ENCODE data around the gene C4BPB.

Gene C4BPB

GRCh38 chr1:207091200-207091908 lies 2.7 kb downstream of the C4BPB start:
- Histone ChIP-seq H3K36me3 (ENCODE audit: control insufficient read depth, low read depth, low read length) (no peaks in the 10 kb centered on the region), H3K27me3 (ENCODE audit: control insufficient read depth, insufficient read depth, low read length) (no peaks in the 10 kb centered on the region), H3K9me3 (ENCODE audit: control insufficient read depth, low read depth, low read length) (no peaks in the 10 kb centered on the region), H3K9ac (ENCODE audit: low read length) (no peak overlapping the region), H3K4me1 (ENCODE audit: control insufficient read depth, low read depth, low read length) (no peaks in the 10 kb centered on the region), H3K4me3 (ENCODE audit: low read length) (no peak overlapping the region), H3K27ac (ENCODE audit: low read length) (no peak overlapping the region)

GRCh38 chr1:207093944-207094343 lies 5.3 kb downstream of the C4BPB start:
- Histone ChIP-seq H3K36me3 (ENCODE audit: control insufficient read depth, low read depth, low read length) (no peaks in the 10 kb centered on the region), H3K4me1 (ENCODE audit: control insufficient read depth, low read depth, low read length) (no peaks in the 10 kb centered on the region), H3K27ac (ENCODE audit: low read length) (no peak overlapping the region), H3K4me3 (ENCODE audit: low read length) (no peak overlapping the region), H3K27me3 (ENCODE audit: control insufficient read depth, insufficient read depth, low read length) (no peaks in the 10 kb centered on the region), H3K9me3 (ENCODE audit: control insufficient read depth, low read depth, low read length) (no peaks in the 10 kb centered on the region), H3K9ac (ENCODE audit: low read length) (no peak overlapping the region)

GRCh38 chr1:207097871-207098324 lies 9.2 kb downstream of the C4BPB start:
- H3K27me3 ChIP-seq (ENCODE audit: control insufficient read depth, insufficient read depth, low read length), result no peaks in the 10 kb centered on the region
- no peaks in the 10 kb centered on the region for H3K4me1 ChIP-seq (ENCODE audit: control insufficient read depth, low read depth, low read length)
- no peak overlapping the region for H3K4me3 ChIP-seq (ENCODE audit: low read length)
- H3K9me3 ChIP-seq (ENCODE audit: control insufficient read depth, low read depth, low read length), result no peaks in the 10 kb centered on the region
- H3K36me3 ChIP-seq (ENCODE audit: control insufficient read depth, low read depth, low read length), result no peaks in the 10 kb centered on the region
- H3K27ac ChIP-seq (ENCODE audit: low read length), result no peak overlapping the region
- H3K9ac ChIP-seq (ENCODE audit: low read length), result no peak overlapping the region

- Histone ChIP-seq H3K9ac (ENCODE audit: low read length) (no peak overlapping the region), H3K27me3 (ENCODE audit: control insufficient read depth, insufficient read depth, low read length) (no peaks in the 10 kb centered on the region), H3K4me3 (ENCODE audit: low read length) (no peak overlapping the region), H3K27ac (ENCODE audit: low read length) (no peak overlapping the region), H3K36me3 (ENCODE audit: control insufficient read depth, low read depth, low read length) (no peaks in the 10 kb centered on the region), H3K9me3 (ENCODE audit: control insufficient read depth, low read depth, low read length) (no peaks in the 10 kb centered on the region), H3K4me1 (ENCODE audit: control insufficient read depth, low read depth, low read length) (peaks cover 2% of the 10 kb centered on the region)
Measured at GRCh38 chr1:207101720-207102119, 13.1 kb downstream of the C4BPB start.

- Histone ChIP-seq H3K27ac (ENCODE audit: low read length) (no peak overlapping the region), H3K4me1 (ENCODE audit: control insufficient read depth, low read depth, low read length) (peaks cover 3% of the 10 kb centered on the region), H3K27me3 (ENCODE audit: control insufficient read depth, insufficient read depth, low read length) (no peaks in the 10 kb centered on the region), H3K9ac (ENCODE audit: low read length) (no peak overlapping the region), H3K4me3 (ENCODE audit: low read length) (no peak overlapping the region), H3K36me3 (ENCODE audit: control insufficient read depth, low read depth, low read length) (no peaks in the 10 kb centered on the region), H3K9me3 (ENCODE audit: control insufficient read depth, low read depth, low read length) (no peaks in the 10 kb centered on the region)
Measured at GRCh38 chr1:207102146-207102545, 13.5 kb downstream of the C4BPB start.

- peaks cover 3% of the 10 kb centered on the region for H3K4me1 ChIP-seq (ENCODE audit: control insufficient read depth, low read depth, low read length)
- H3K27ac ChIP-seq (ENCODE audit: low read length), result no peak overlapping the region
- H3K4me3 ChIP-seq (ENCODE audit: low read length), result no peak overlapping the region
- no peak overlapping the region for H3K9ac ChIP-seq (ENCODE audit: low read length)
- no peaks in the 10 kb centered on the region for H3K36me3 ChIP-seq (ENCODE audit: control insufficient read depth, low read depth, low read length)
- H3K27me3 ChIP-seq (ENCODE audit: control insufficient read depth, insufficient read depth, low read length), result no peaks in the 10 kb centered on the region
- H3K9me3 ChIP-seq (ENCODE audit: control insufficient read depth, low read depth, low read length), result no peaks in the 10 kb centered on the region
Measured at GRCh38 chr1:207102659-207103058, 14.0 kb downstream of the C4BPB start.

GRCh38 chr1:207103892-207104373 lies 15.3 kb downstream of the C4BPB start, which contains the start of gene C4BPA:
Gene C4BPA, plus strand, starts transcription at chr1:207104233. Its CDS starts 8,793 bp downstream, at chr1:207113026.
- H3K9ac ChIP-seq (ENCODE audit: low read length), result no peak within 1 kb of the TSS
- H3K36me3 ChIP-seq (ENCODE audit: control insufficient read depth, low read depth, low read length), result no peaks in the 10 kb centered on the region
- no peak within 1 kb of the TSS for H3K27ac ChIP-seq (ENCODE audit: low read length)
- H3K27me3 ChIP-seq (ENCODE audit: control insufficient read depth, insufficient read depth, low read length), result no peaks in the 10 kb centered on the region
- H3K4me1 ChIP-seq (ENCODE audit: control insufficient read depth, low read depth, low read length), result peaks cover 3% of the 10 kb centered on the region
- no peaks in the 10 kb centered on the region for H3K9me3 ChIP-seq (ENCODE audit: control insufficient read depth, low read depth, low read length)
- no peak within 1 kb of the TSS for H3K4me3 ChIP-seq (ENCODE audit: low read length)

- no peak overlapping the region for H3K27ac ChIP-seq (ENCODE audit: low read length)
- no peak overlapping the region for H3K4me3 ChIP-seq (ENCODE audit: low read length)
- no peaks in the 10 kb centered on the region for H3K27me3 ChIP-seq (ENCODE audit: control insufficient read depth, insufficient read depth, low read length)
- no peaks in the 10 kb centered on the region for H3K36me3 ChIP-seq (ENCODE audit: control insufficient read depth, low read depth, low read length)
- H3K9me3 ChIP-seq (ENCODE audit: control insufficient read depth, low read depth, low read length), result no peaks in the 10 kb centered on the region
- peaks cover 3% of the 10 kb centered on the region for H3K4me1 ChIP-seq (ENCODE audit: control insufficient read depth, low read depth, low read length)
- H3K9ac ChIP-seq (ENCODE audit: low read length), result no peak overlapping the region
Measured at GRCh38 chr1:207109004-207109403, 20.3 kb downstream of the C4BPB start.

GRCh38 chr1:207112616-207113296 lies 24.1 kb downstream of the C4BPB start:
- Histone ChIP-seq H3K4me3 (ENCODE audit: low read length) (no peak overlapping the region), H3K27me3 (ENCODE audit: control insufficient read depth, insufficient read depth, low read length) (no peaks in the 10 kb centered on the region), H3K36me3 (ENCODE audit: control insufficient read depth, low read depth, low read length) (no peaks in the 10 kb centered on the region), H3K9ac (ENCODE audit: low read length) (no peak overlapping the region), H3K9me3 (ENCODE audit: control insufficient read depth, low read depth, low read length) (no peaks in the 10 kb centered on the region), H3K4me1 (ENCODE audit: control insufficient read depth, low read depth, low read length) (no peaks in the 10 kb centered on the region), H3K27ac (ENCODE audit: low read length) (no peak overlapping the region)

GRCh38 chr1:207115269-207115668 lies 26.6 kb downstream of the C4BPB start:
- Histone ChIP-seq H3K27me3 (ENCODE audit: control insufficient read depth, insufficient read depth, low read length) (no peaks in the 10 kb centered on the region), H3K27ac (ENCODE audit: low read length) (no peak overlapping the region), H3K4me3 (ENCODE audit: low read length) (no peak overlapping the region), H3K9ac (ENCODE audit: low read length) (no peak overlapping the region), H3K9me3 (ENCODE audit: control insufficient read depth, low read depth, low read length) (no peaks in the 10 kb centered on the region), H3K36me3 (ENCODE audit: control insufficient read depth, low read depth, low read length) (no peaks in the 10 kb centered on the region), H3K4me1 (ENCODE audit: control insufficient read depth, low read depth, low read length) (no peaks in the 10 kb centered on the region)

GRCh38 chr1:207124389-207124788 lies 35.7 kb downstream of the C4BPB start:
- H3K4me1 ChIP-seq (ENCODE audit: control insufficient read depth, low read depth, low read length), result no peaks in the 10 kb centered on the region
- no peak overlapping the region for H3K27ac ChIP-seq (ENCODE audit: low read length)
- no peaks in the 10 kb centered on the region for H3K9me3 ChIP-seq (ENCODE audit: control insufficient read depth, low read depth, low read length)
- no peaks in the 10 kb centered on the region for H3K27me3 ChIP-seq (ENCODE audit: control insufficient read depth, insufficient read depth, low read length)
- no peaks in the 10 kb centered on the region for H3K36me3 ChIP-seq (ENCODE audit: control insufficient read depth, low read depth, low read length)
- H3K4me3 ChIP-seq (ENCODE audit: low read length), result no peak overlapping the region
- H3K9ac ChIP-seq (ENCODE audit: low read length), result no peak overlapping the region

All from iPS-18a (cell line).